ELR (cell line): ENCODE data around the gene HELT.

ENCODE experiments used
- DNase-seq: peaks from one replicate; pipeline ENCODE4 v3.0.0-alpha.2; 2015; ENCODE audit warnings: low read depth

Gene HELT

GRCh38 chr4:185003596-185004351, 14.5 kb upstream of the HELT start:
- no peak for DNase-seq

- DNase-seq = no peak
These were observed 13.6 kb upstream of the HELT start for GRCh38 chr4:185004562-185005218.

- peak; percentile 80 for DNase-seq
These were observed 13.0 kb upstream of the HELT start for GRCh38 chr4:185005219-185005819.

- peak; percentile 19 for DNase-seq
These were observed 6.9 kb upstream of the HELT start for GRCh38 chr4:185011408-185011807.

- no peak for DNase-seq
These were observed 4.7 kb upstream of the HELT start for GRCh38 chr4:185013417-185014125.

- no peak for DNase-seq
These were observed 3.2 kb upstream of the HELT start for GRCh38 chr4:185015108-185015507.

GRCh38 chr4:185016101-185016940, 2.0 kb upstream of the HELT start:
- DNase-seq = no peak

- DNase-seq = no peak
These were observed 1.1 kb upstream of the HELT start for GRCh38 chr4:185016946-185017758.

GRCh38 chr4:185018834-185019455, 655 bp downstream of the HELT start:
- DNase-seq = no peak

- no peak for DNase-seq
These were observed 1.4 kb downstream of the HELT start for GRCh38 chr4:185019456-185020292.

- no peak for DNase-seq
These were observed 2.1 kb downstream of the HELT start for GRCh38 chr4:185020293-185020808.

GRCh38 chr4:185020863-185021761, 2.8 kb downstream of the HELT start:
- no peak for DNase-seq

GRCh38 chr4:185023471-185023870, 5.2 kb downstream of the HELT start:
- DNase-seq = no peak

GRCh38 chr4:185028625-185029024, 10.3 kb downstream of the HELT start:
- DNase-seq = no peak

- no peak for DNase-seq
These were observed 13.3 kb downstream of the HELT start for GRCh38 chr4:185031611-185032010.

- no peak for DNase-seq
These were observed 14.8 kb downstream of the HELT start for GRCh38 chr4:185033072-185033471.

GRCh38 chr4:185033950-185034349, 15.7 kb downstream of the HELT start:
- no peak for DNase-seq

GRCh38 chr4:185035284-185035683, 17.0 kb downstream of the HELT start:
- no peak for DNase-seq
